Breast epithelium (tissue), 4 donors: ENCODE data around the gene MYO5B. TPM values are rescaled to one million over a fixed set of nuclear protein-coding genes. Genes with fewer than 3 reads are reported as not detected.
"Not testable (repeated sequence)": the region's sequence is repeated elsewhere in the genome, so short reads cannot be mapped to it uniquely, and the experiment has no call there.

Source experiments
- DNase-seq, 2 donors: peaks; one replicate each; pipeline ENCODE4 v3.0.0-alpha.2; 2019; ENCODE audit warnings: low spot score in 2 of 2
- H3K27ac ChIP-seq, 2 donors: fragments of 200-600 bp; sonication (generic) in 1 of 2; one replicate each; pipeline ENCODE4 v1.5.1; 2016 to 2019; ENCODE audit warnings: mild to moderate bottlenecking in 1 of 2
- H3K27me3 ChIP-seq, 2 donors: fragments of 200-600 bp; sonication (generic) in 1 of 2; one replicate each; pipeline versions ENCODE4 v1.5.1 to v1.6.0; 2017 to 2019; ENCODE audit warnings: control low read depth in 1 of 2, mild to moderate bottlenecking in 1 of 2
- H3K36me3 ChIP-seq: fragments of 200-600 bp; one replicate; pipeline ENCODE4 v1.5.1; 2019
- H3K4me1 ChIP-seq, 2 donors: fragments of 200-600 bp; sonication (generic); one replicate each; pipeline ENCODE4 v1.5.1; 2016 to 2019; ENCODE audit warnings: control low read depth in 1 of 2
- H3K4me3 ChIP-seq, 3 donors: fragments of 200-600 bp; sonication (generic); 1 replicate in 2 of 3; 2 replicates in 1 of 3; pipeline ENCODE4 v1.5.1; 2016 to 2019; ENCODE audit warnings: mild to moderate bottlenecking in 3 of 3, moderate library complexity in 2 of 3
- H3K9me3 ChIP-seq, 2 donors: fragments of 200-600 bp; sonication (generic) in 1 of 2; one replicate each; pipeline ENCODE4 v1.5.1; 2016 to 2019; ENCODE audit warnings: control low read depth in 1 of 2
- POLR2A ChIP-seq: fragments of 450-650 bp; IDR thresholded peaks from one replicate; pipeline ENCODE4 v1.6.1; 2016; ENCODE audit warnings: antibody characterized with exemption, mild to moderate bottlenecking, moderate library complexity
- POLR2AphosphoS5 ChIP-seq, 3 donors: sonication (generic); formaldehyde crosslinking; IDR thresholded peaks; one replicate each; pipeline ENCODE4 v1.6.1; 2017; ENCODE audit warnings: antibody characterized with exemption in 3 of 3
- intact Hi-C: fragments of 100-400 bp; cut with DNase I; formaldehyde crosslinking; loops from one replicate; pipeline ENCODE4 v1.15.1; 2023; ENCODE audit warnings: low total_unique reads
- total RNA-seq, 3 donors: library from RNA; depleted of rRNA; stranded (reverse); fragments of >200 nt; gene quantifications; one replicate each; pipeline ENCODE4 v1.1.0, GENCODE V29; 2016
- TF ChIP-seq, protein P1 (sequence below), 3 donors: fragments of 450-650 bp; IDR thresholded peaks; one replicate each; pipeline ENCODE4 v1.5.1; 2016 to 2017; ENCODE audit warnings: antibody characterized with exemption in 3 of 3, mild to moderate bottlenecking in 3 of 3, moderate library complexity in 3 of 3

MYO5B gene
- total RNA-seq, 3 donors from 2014 or later: 2.4 to 53.1 (median 22.0) TPM

- DNase-seq: no peak
- H3K9me3 ChIP-seq: no peaks in the 10 kb centered on the region
- H3K27ac ChIP-seq: no peak overlapping the region
- H3K36me3 ChIP-seq: no peaks in the 10 kb centered on the region
- no peak for TF ChIP-seq POLR2AphosphoS5 (IDR thresholded peaks at IDR 0.05)
- TF ChIP-seq POLR2A: no peak
- TF ChIP-seq, protein P1, sequence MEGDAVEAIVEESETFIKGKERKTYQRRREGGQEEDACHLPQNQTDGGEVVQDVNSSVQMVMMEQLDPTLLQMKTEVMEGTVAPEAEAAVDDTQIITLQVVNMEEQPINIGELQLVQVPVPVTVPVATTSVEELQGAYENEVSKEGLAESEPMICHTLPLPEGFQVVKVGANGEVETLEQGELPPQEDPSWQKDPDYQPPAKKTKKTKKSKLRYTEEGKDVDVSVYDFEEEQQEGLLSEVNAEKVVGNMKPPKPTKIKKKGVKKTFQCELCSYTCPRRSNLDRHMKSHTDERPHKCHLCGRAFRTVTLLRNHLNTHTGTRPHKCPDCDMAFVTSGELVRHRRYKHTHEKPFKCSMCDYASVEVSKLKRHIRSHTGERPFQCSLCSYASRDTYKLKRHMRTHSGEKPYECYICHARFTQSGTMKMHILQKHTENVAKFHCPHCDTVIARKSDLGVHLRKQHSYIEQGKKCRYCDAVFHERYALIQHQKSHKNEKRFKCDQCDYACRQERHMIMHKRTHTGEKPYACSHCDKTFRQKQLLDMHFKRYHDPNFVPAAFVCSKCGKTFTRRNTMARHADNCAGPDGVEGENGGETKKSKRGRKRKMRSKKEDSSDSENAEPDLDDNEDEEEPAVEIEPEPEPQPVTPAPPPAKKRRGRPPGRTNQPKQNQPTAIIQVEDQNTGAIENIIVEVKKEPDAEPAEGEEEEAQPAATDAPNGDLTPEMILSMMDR (IDR thresholded peaks at IDR 0.05): no peak
- intact Hi-C loops: no loop called here
- no peaks in the 10 kb centered on the region for H3K27me3 ChIP-seq
- no peak overlapping the region for H3K4me3 ChIP-seq
- H3K4me1 ChIP-seq: no peaks in the 10 kb centered on the region
Measured at GRCh38 chr18:49893036-49893435, 301.9 kb downstream of the MYO5B start.

- TF ChIP-seq, protein P1 (IDR thresholded peaks at IDR 0.05): no peak
- no peak for TF ChIP-seq POLR2A
- TF ChIP-seq POLR2AphosphoS5 (IDR thresholded peaks at IDR 0.05): no peak
- intact Hi-C loops: no loop called here
Measured at GRCh38 chr18:49892148-49892924, 302.6 kb downstream of the MYO5B start.

DNA sequence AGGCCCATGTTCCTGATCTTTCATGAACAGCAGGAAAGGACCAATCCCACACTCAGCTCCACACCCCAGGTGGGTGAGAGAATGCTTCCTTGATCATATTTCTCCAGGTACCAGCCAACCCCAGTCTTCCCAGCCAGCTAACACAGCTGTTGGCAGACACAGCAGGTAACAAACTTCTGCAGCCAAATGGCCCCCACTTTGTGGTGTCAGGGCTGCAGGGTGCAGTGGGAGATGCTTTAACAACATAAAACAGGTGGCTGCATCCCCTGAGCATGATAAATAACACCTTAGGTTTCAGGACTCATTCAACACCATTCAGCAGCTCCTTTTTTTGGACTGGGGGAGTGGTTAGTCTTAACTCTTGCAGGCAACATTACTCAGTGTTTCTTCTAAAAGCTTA is 304.9 kb downstream of the MYO5B start:
- no peak overlapping the region for H3K27ac ChIP-seq
- TF ChIP-seq, protein P1 (IDR thresholded peaks at IDR 0.05): no peak
- TF ChIP-seq POLR2AphosphoS5 (IDR thresholded peaks at IDR 0.05) (no peak), POLR2A (no peak)
- no peak overlapping the region for H3K4me3 ChIP-seq
- no peaks in the 10 kb centered on the region for H3K4me1 ChIP-seq
- intact Hi-C loops: no loop called here
- H3K9me3 ChIP-seq: no peaks in the 10 kb centered on the region
- H3K27me3 ChIP-seq: no peaks in the 10 kb centered on the region
- H3K36me3 ChIP-seq: no peaks in the 10 kb centered on the region
- DNase-seq: no peak

More at GRCh38 chr18:49892148-49892924, 302.6 kb downstream of the MYO5B start:
- H3K27me3 ChIP-seq: no peaks in the 10 kb centered on the region
- H3K36me3 ChIP-seq: no peaks in the 10 kb centered on the region
- no peak overlapping the region for H3K27ac ChIP-seq
- no peaks in the 10 kb centered on the region for H3K4me1 ChIP-seq
- DNase-seq: no peak
- H3K4me3 ChIP-seq: no peak overlapping the region
- H3K9me3 ChIP-seq: no peaks in the 10 kb centered on the region

- H3K27ac ChIP-seq, H3K36me3 ChIP-seq, H3K9me3 ChIP-seq, H3K4me1 ChIP-seq, intact Hi-C loops, H3K4me3 ChIP-seq, DNase-seq, H3K27me3 ChIP-seq: not testable (repeated sequence)
Measured at GRCh38 chr18:49889552-49889951, 305.4 kb downstream of the MYO5B start.

DNA sequence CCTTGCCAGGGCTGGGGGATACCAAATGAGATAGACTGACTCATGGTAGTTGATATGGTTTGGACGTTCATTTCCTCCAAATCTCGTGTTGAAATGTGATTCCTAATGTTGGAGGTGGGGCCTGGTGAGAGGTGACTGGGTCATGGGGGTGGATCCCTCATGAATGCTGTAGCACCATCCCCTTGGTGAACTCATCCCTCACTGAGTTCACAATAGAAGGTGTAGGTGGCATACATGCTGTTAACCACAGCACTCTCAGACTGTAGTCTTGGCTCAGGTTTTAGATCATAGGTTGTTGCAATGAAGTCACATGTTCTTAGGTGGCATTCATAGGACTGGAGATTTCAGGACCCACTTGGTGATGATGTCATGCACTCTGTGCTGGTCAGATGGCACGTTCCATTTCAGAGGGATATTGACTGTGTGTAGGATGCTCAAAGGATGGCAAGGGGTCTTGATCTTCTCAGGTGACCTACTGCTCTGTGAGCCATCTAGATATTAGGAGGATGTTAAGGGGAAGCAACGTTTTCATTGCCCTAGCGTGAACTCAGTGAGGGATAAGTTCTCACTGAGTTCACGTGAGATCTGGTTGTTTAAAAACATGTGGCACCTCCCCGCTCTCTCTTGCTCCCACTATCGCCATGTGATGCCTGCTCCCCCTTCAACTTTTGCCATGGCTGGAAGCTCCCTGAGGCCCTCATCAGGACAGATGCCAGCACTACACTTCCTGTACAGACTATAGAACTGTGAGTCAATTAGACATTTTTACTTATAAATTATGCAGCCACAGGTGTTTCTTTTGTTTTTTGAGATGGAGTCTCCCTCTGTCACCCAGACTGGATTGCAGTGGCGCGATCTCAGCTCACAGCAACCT is 307.8 kb downstream of the MYO5B start:
- Histone ChIP-seq H3K4me1 (no peaks in the 10 kb centered on the region), H3K27me3 (no peaks in the 10 kb centered on the region), H3K9me3 (no peaks in the 10 kb centered on the region), H3K27ac (no peak overlapping the region), H3K4me3 (no peak overlapping the region), H3K36me3 (no peaks in the 10 kb centered on the region)
- TF ChIP-seq, protein P1 (IDR thresholded peaks at IDR 0.05): no peak
- TF ChIP-seq POLR2AphosphoS5 (IDR thresholded peaks at IDR 0.05) (no peak), POLR2A (no peak)
- DNase-seq: no peak
- intact Hi-C loops: no loop called here
